ES-I3 (cell line): ENCODE results near the gene FAM20C.

Source experiments
- H3K36me3 ChIP-seq: 2 replicates; pipeline ENCODE4 v1.6.1; 2013; ENCODE audit warnings: mild to moderate bottlenecking, low read length, control low read depth, moderate library complexity; ENCODE audit not compliant: insufficient read depth
- H3K4me1 ChIP-seq: 2 replicates; pipeline ENCODE4 v1.6.1; 2013; ENCODE audit warnings: mild to moderate bottlenecking, control low read depth, low read length; ENCODE audit not compliant: insufficient read depth
- H3K9ac ChIP-seq: 2 replicates; pipeline ENCODE4 v1.6.1; 2013; ENCODE audit warnings: low read depth, mild to moderate bottlenecking, low read length, moderate library complexity
- H3K9me3 ChIP-seq: 2 replicates; pipeline ENCODE4 v1.6.1; 2013; ENCODE audit warnings: mild to moderate bottlenecking, low read length, moderate library complexity; ENCODE audit not compliant: control insufficient read depth, insufficient read depth

The FAM20C gene

GRCh38 chr7:188727-189500 lies 3.5 kb upstream of the FAM20C start:
- H3K4me1 ChIP-seq, result peaks cover 15% of the 10 kb centered on the region
- H3K9me3 ChIP-seq, result no peaks in the 10 kb centered on the region
- no peak overlapping the region for H3K9ac ChIP-seq
- H3K36me3 ChIP-seq, result no peaks in the 10 kb centered on the region

- H3K9ac ChIP-seq, result no peak overlapping the region
- peaks cover 15% of the 10 kb centered on the region for H3K4me1 ChIP-seq
Measured at GRCh38 chr7:189719-190118, 2.7 kb upstream of the FAM20C start.

GRCh38 chr7:190196-190595 lies 2.2 kb upstream of the FAM20C start:
- H3K4me1 ChIP-seq, result peaks cover 15% of the 10 kb centered on the region
- no peak overlapping the region for H3K9ac ChIP-seq
- H3K9me3 ChIP-seq, result no peaks in the 10 kb centered on the region
- no peaks in the 10 kb centered on the region for H3K36me3 ChIP-seq

More at GRCh38 chr7:189719-190118, 2.7 kb upstream of the FAM20C start:
- H3K9me3 ChIP-seq, result no peaks in the 10 kb centered on the region
- no peaks in the 10 kb centered on the region for H3K36me3 ChIP-seq

GRCh38 chr7:191105-191980 lies 1.0 kb upstream of the FAM20C start:
- Histone ChIP-seq H3K9ac (peak overlapping the region; percentile 9; the same call in 1 of the 2 replicates), H3K9me3 (no peaks in the 10 kb centered on the region), H3K36me3 (no peaks in the 10 kb centered on the region; the same call in 1 of the 2 replicates), H3K4me1 (peaks cover 15% of the 10 kb centered on the region)

GRCh38 chr7:192701-193480 lies 520 bp downstream of the FAM20C start:
- Histone ChIP-seq H3K9me3 (no peaks in the 10 kb centered on the region), H3K36me3 (no peaks in the 10 kb centered on the region; the same call in 1 of the 2 replicates), H3K9ac (peak overlapping the region; percentile 76), H3K4me1 (peaks cover 15% of the 10 kb centered on the region)

GRCh38 chr7:193481-194251 lies 1.3 kb downstream of the FAM20C start:
- peaks cover 9% of the 10 kb centered on the region for H3K4me1 ChIP-seq
- H3K36me3 ChIP-seq, result no peaks in the 10 kb centered on the region; the same call in 1 of the 2 replicates
- no peaks in the 10 kb centered on the region for H3K9me3 ChIP-seq
- H3K9ac ChIP-seq, result peak overlapping the region; percentile 76

- Histone ChIP-seq H3K9ac (peak overlapping the region; percentile 76), H3K36me3 (no peaks in the 10 kb centered on the region; the same call in 1 of the 2 replicates), H3K4me1 (peaks cover 2% of the 10 kb centered on the region; the same call in 1 of the 2 replicates), H3K9me3 (no peaks in the 10 kb centered on the region)
Measured at GRCh38 chr7:194252-195009, 2.1 kb downstream of the FAM20C start.

- Histone ChIP-seq H3K9ac (peak overlapping the region; percentile 76; the same call in 1 of the 2 replicates), H3K9me3 (no peaks in the 10 kb centered on the region), H3K36me3 (no peaks in the 10 kb centered on the region; the same call in 1 of the 2 replicates), H3K4me1 (no peaks in the 10 kb centered on the region)
Measured at GRCh38 chr7:195010-195829, 2.8 kb downstream of the FAM20C start.

GRCh38 chr7:195830-196128 lies 3.4 kb downstream of the FAM20C start:
- no peaks in the 10 kb centered on the region for H3K4me1 ChIP-seq
- H3K36me3 ChIP-seq, result no peaks in the 10 kb centered on the region; the same call in 1 of the 2 replicates
- H3K9ac ChIP-seq, result no peak overlapping the region
- no peaks in the 10 kb centered on the region for H3K9me3 ChIP-seq

GRCh38 chr7:196283-196682 lies 3.9 kb downstream of the FAM20C start:
- no peaks in the 10 kb centered on the region for H3K9me3 ChIP-seq
- H3K9ac ChIP-seq, result no peak overlapping the region
- H3K36me3 ChIP-seq, result no peaks in the 10 kb centered on the region; the same call in 1 of the 2 replicates
- no peaks in the 10 kb centered on the region for H3K4me1 ChIP-seq

GRCh38 chr7:196778-197321 lies 4.5 kb downstream of the FAM20C start:
- Histone ChIP-seq H3K9ac (no peak overlapping the region), H3K4me1 (no peaks in the 10 kb centered on the region), H3K9me3 (no peaks in the 10 kb centered on the region), H3K36me3 (no peaks in the 10 kb centered on the region; the same call in 1 of the 2 replicates)
